SJCRH30 (cell line): ENCODE measurements around the gene ROPN1B. TPM values are rescaled to one million over a fixed set of nuclear protein-coding genes. Genes with fewer than 3 reads are reported as not detected.
"Not testable (repeated sequence)": the region's sequence is repeated elsewhere in the genome, so short reads cannot be mapped to it uniquely, and the experiment has no call there.

ENCODE experiments used
- DNase-seq, 2 experiments: peaks; one replicate each; pipeline ENCODE4 v3.0.0-alpha.2; 2015 to 2020
- H3K27ac ChIP-seq: fragments of 250-450 bp; sonication (Bioruptor Pico); 2 replicates; pipeline ENCODE4 v1.5.1; 2020; ENCODE audit warnings: mild to moderate bottlenecking, moderate library complexity
- H3K27me3 ChIP-seq: fragments of 250-450 bp; sonication (Bioruptor Pico); 2 replicates; pipeline ENCODE4 v1.5.1; 2020; ENCODE audit warnings: mild to moderate bottlenecking, moderate library complexity
- H3K36me3 ChIP-seq: fragments of 250-450 bp; sonication (Bioruptor Pico); 2 replicates; pipeline ENCODE4 v1.5.1; 2020; ENCODE audit warnings: mild to moderate bottlenecking, moderate library complexity
- H3K4me1 ChIP-seq: fragments of 250-450 bp; sonication (Bioruptor Pico); 2 replicates; pipeline ENCODE4 v1.5.1; 2020; ENCODE audit warnings: mild to moderate bottlenecking, moderate library complexity
- H3K4me3 ChIP-seq: fragments of 250-450 bp; sonication (Bioruptor Pico); 2 replicates; pipeline ENCODE4 v1.5.1; 2020; ENCODE audit warnings: mild to moderate bottlenecking, moderate library complexity
- H3K9me3 ChIP-seq: fragments of 250-450 bp; sonication (Bioruptor Pico); replicated peaks from 2 replicates; pipeline ENCODE4 v1.5.1; 2020; ENCODE audit warnings: mild to moderate bottlenecking, moderate library complexity
- total RNA-seq: library from RNA; depleted of rRNA; stranded (reverse); fragments of >200 nt; shearing (Covaris generic); gene quantifications from 2 replicates; pipeline ENCODE4 v1.2.3, GENCODE V29; 2014

ROPN1B gene
- total RNA-seq, 1 experiment from 2014 or later, result not detected

- H3K36me3 ChIP-seq, H3K27me3 ChIP-seq, H3K4me3 ChIP-seq, H3K27ac ChIP-seq, H3K4me1 ChIP-seq, H3K9me3 ChIP-seq, DNase-seq: not testable (repeated sequence)
These were observed 32.1 kb upstream of the ROPN1B start for GRCh38 chr3:125936891-125937290.

GRCh38 chr3:125947806-125948205, 21.2 kb upstream of the ROPN1B start:
- H3K9me3 ChIP-seq, H3K27ac ChIP-seq, H3K36me3 ChIP-seq, H3K27me3 ChIP-seq, H3K4me3 ChIP-seq, H3K4me1 ChIP-seq, DNase-seq: not testable (repeated sequence)

GRCh38 chr3:125948901-125949300, 20.1 kb upstream of the ROPN1B start:
- not testable (repeated sequence) for H3K4me3 ChIP-seq, DNase-seq

GRCh38 chr3:125951176-125951575, 17.8 kb upstream of the ROPN1B start:
- DNase-seq, H3K4me1 ChIP-seq, H3K27me3 ChIP-seq, H3K27ac ChIP-seq, H3K4me3 ChIP-seq, H3K9me3 ChIP-seq, H3K36me3 ChIP-seq: not testable (repeated sequence)

More at GRCh38 chr3:125948901-125949300, 20.1 kb upstream of the ROPN1B start:
- not testable (repeated sequence) for H3K27me3 ChIP-seq, H3K4me1 ChIP-seq, H3K9me3 ChIP-seq, H3K27ac ChIP-seq, H3K36me3 ChIP-seq

- H3K36me3 ChIP-seq, H3K4me3 ChIP-seq, DNase-seq, H3K27ac ChIP-seq, H3K4me1 ChIP-seq, H3K9me3 ChIP-seq, H3K27me3 ChIP-seq: not testable (repeated sequence)
These were observed 12.0 kb upstream of the ROPN1B start for GRCh38 chr3:125957020-125957419.

GRCh38 chr3:125957674-125958510, 11.1 kb upstream of the ROPN1B start:
- Histone ChIP-seq H3K27me3 (no peaks in the 10 kb centered on the region), H3K4me1 (no peaks in the 10 kb centered on the region), H3K36me3 (no peaks in the 10 kb centered on the region), H3K4me3 (no peak overlapping the region), H3K9me3 (no peaks in the 10 kb centered on the region), H3K27ac (no peak overlapping the region)
- no peak for DNase-seq

- Histone ChIP-seq H3K27ac (no peak overlapping the region), H3K4me1 (no peaks in the 10 kb centered on the region), H3K4me3 (no peak overlapping the region), H3K36me3 (no peaks in the 10 kb centered on the region), H3K27me3 (no peaks in the 10 kb centered on the region), H3K9me3 (no peaks in the 10 kb centered on the region)
- no peak for DNase-seq
These were observed 10.3 kb upstream of the ROPN1B start for GRCh38 chr3:125958511-125959316.

GRCh38 chr3:125959317-125960065, 9.5 kb upstream of the ROPN1B start:
- Histone ChIP-seq H3K36me3 (no peaks in the 10 kb centered on the region), H3K4me1 (no peaks in the 10 kb centered on the region), H3K27ac (no peak overlapping the region), H3K27me3 (no peaks in the 10 kb centered on the region), H3K9me3 (no peaks in the 10 kb centered on the region), H3K4me3 (no peak overlapping the region)
- no peak for DNase-seq

- H3K27ac ChIP-seq, result no peak overlapping the region
- H3K9me3 ChIP-seq, result no peaks in the 10 kb centered on the region
- H3K36me3 ChIP-seq, result no peaks in the 10 kb centered on the region
- H3K4me1 ChIP-seq, result no peaks in the 10 kb centered on the region
- no peaks in the 10 kb centered on the region for H3K27me3 ChIP-seq
- no peak for DNase-seq
- H3K4me3 ChIP-seq, result no peak overlapping the region
These were observed 8.9 kb upstream of the ROPN1B start for GRCh38 chr3:125960066-125960424.

GRCh38 chr3:125960456-125961288, 8.3 kb upstream of the ROPN1B start:
- no peaks in the 10 kb centered on the region for H3K27me3 ChIP-seq
- no peaks in the 10 kb centered on the region for H3K4me1 ChIP-seq
- no peak overlapping the region for H3K4me3 ChIP-seq
- no peak for DNase-seq
- H3K27ac ChIP-seq, result no peak overlapping the region
- H3K36me3 ChIP-seq, result no peaks in the 10 kb centered on the region
- H3K9me3 ChIP-seq, result no peaks in the 10 kb centered on the region

- Histone ChIP-seq H3K27me3 (no peaks in the 10 kb centered on the region), H3K4me3 (no peak overlapping the region), H3K27ac (no peak overlapping the region), H3K4me1 (no peaks in the 10 kb centered on the region), H3K36me3 (no peaks in the 10 kb centered on the region), H3K9me3 (no peaks in the 10 kb centered on the region)
- DNase-seq, result no peak
These were observed 7.7 kb upstream of the ROPN1B start for GRCh38 chr3:125961289-125961589.

- H3K27me3 ChIP-seq, H3K9me3 ChIP-seq, H3K4me1 ChIP-seq, H3K36me3 ChIP-seq, DNase-seq, H3K4me3 ChIP-seq, H3K27ac ChIP-seq: not testable (repeated sequence)
These were observed 5.1 kb upstream of the ROPN1B start for GRCh38 chr3:125963834-125964233.

- no peak for DNase-seq
- Histone ChIP-seq H3K27me3 (no peaks in the 10 kb centered on the region), H3K4me3 (no peak overlapping the region), H3K27ac (no peak overlapping the region), H3K4me1 (no peaks in the 10 kb centered on the region), H3K9me3 (no peaks in the 10 kb centered on the region), H3K36me3 (no peaks in the 10 kb centered on the region)
These were observed 3.5 kb upstream of the ROPN1B start for GRCh38 chr3:125965505-125965904.

GRCh38 chr3:125967156-125967555, 1.8 kb upstream of the ROPN1B start:
- H3K9me3 ChIP-seq, result no peaks in the 10 kb centered on the region
- DNase-seq, result no peak
- no peak overlapping the region for H3K4me3 ChIP-seq
- H3K27me3 ChIP-seq, result no peaks in the 10 kb centered on the region
- no peaks in the 10 kb centered on the region for H3K36me3 ChIP-seq
- H3K27ac ChIP-seq, result no peak overlapping the region
- no peaks in the 10 kb centered on the region for H3K4me1 ChIP-seq
